NT2/D1 (cell line): ENCODE measurements around the gene PHETA2.

ENCODE experiments used
- YY1 ChIP-seq: IDR thresholded peaks from 2 replicates; pipeline ENCODE4 v1.6.1; 2011; ENCODE audit not compliant: insufficient read length, insufficient read depth
- ZNF274 ChIP-seq: IDR thresholded peaks from 2 replicates; pipeline ENCODE4 v1.6.1; 2011; ENCODE audit warnings: mild to moderate bottlenecking, low read depth, low read length

- TF ChIP-seq YY1 (no peak), ZNF274 (no peak)
These were observed 48.6 kb upstream of the PHETA2 start for GRCh38 chr22:42025421-42025820.
